CD14-positive monocyte (primary cell): ENCODE measurements around the gene HNRNPAB. TPM values are rescaled to one million over a fixed set of nuclear protein-coding genes. Genes with fewer than 3 reads are reported as not detected.

ENCODE experiments used
- DNase-seq, 3 donors: peaks; one replicate each; pipeline ENCODE4 v3.0.0-alpha.2; 2011 to 2022
- H2AFZ ChIP-seq: 2 replicates; pipeline ENCODE4 v1.6.0; 2012; ENCODE audit warnings: mild to moderate bottlenecking, low read depth, low read length, inconsistent platforms; ENCODE audit not compliant: insufficient read depth, poor library complexity, severe bottlenecking
- H3K27ac ChIP-seq, 2 donors: 1 replicate in 1 of 2; 2 replicates in 1 of 2; pipeline ENCODE4 v1.5.1; 2012 to 2013; ENCODE audit warnings: low read length in 2 of 2, control low read depth in 1 of 2, inconsistent platforms in 1 of 2, low read depth in 1 of 2, mild to moderate bottlenecking in 1 of 2
- H3K27me3 ChIP-seq, 2 donors: one replicate each; pipeline versions ENCODE4 v1.6.0 to v1.6.1; 2011 to 2013; ENCODE audit warnings: low read length in 2 of 2; ENCODE audit not compliant: control insufficient read depth in 2 of 2, insufficient read depth in 2 of 2
- H3K36me3 ChIP-seq, 2 donors: replicated peaks in 1 of 2; 1 replicate in 1 of 2; 2 replicates in 1 of 2; pipeline versions ENCODE4 v1.5.1 to v1.6.1; 2012 to 2013; ENCODE audit warnings: low read length in 2 of 2, control low read depth in 1 of 2, inconsistent platforms in 1 of 2, mild to moderate bottlenecking in 1 of 2; ENCODE audit not compliant: insufficient read depth in 2 of 2, control insufficient read depth in 1 of 2
- H3K4me1 ChIP-seq, 2 donors: 1 replicate in 1 of 2; 2 replicates in 1 of 2; pipeline versions ENCODE4 v1.5.1 to v1.6.1; 2012 to 2013; ENCODE audit warnings: low read length in 2 of 2, control low read depth in 1 of 2, inconsistent platforms in 1 of 2, mild to moderate bottlenecking in 1 of 2, moderate library complexity in 1 of 2; ENCODE audit not compliant: insufficient read depth in 2 of 2, control insufficient read depth in 1 of 2
- H3K4me2 ChIP-seq: replicated peaks from 2 replicates; pipeline ENCODE3; 2012; ENCODE audit warnings: low read length, moderate library complexity, mild to moderate bottlenecking; ENCODE audit not compliant: poor library complexity, severe bottlenecking; ENCODE audit errors: extremely low read depth
- H3K4me3 ChIP-seq, 3 experiments: fragments of 200-600 bp in 1 of 3; sonication (generic) in 1 of 3; replicated peaks in 1 of 3; 1 replicate in 2 of 3; 2 replicates in 1 of 3; pipeline ENCODE4 v1.5.1; 2011 to 2013; ENCODE audit warnings: low read length in 3 of 3, mild to moderate bottlenecking in 3 of 3, control low read depth in 2 of 3, low read depth in 2 of 3, inconsistent platforms in 1 of 3, moderate library complexity in 1 of 3
- H3K79me2 ChIP-seq: 2 replicates; pipeline ENCODE4 v1.6.0; 2012; ENCODE audit warnings: mild to moderate bottlenecking, control low read depth, inconsistent platforms, low read length, moderate library complexity; ENCODE audit not compliant: insufficient read depth
- H3K9ac ChIP-seq: 2 replicates; pipeline ENCODE4 v1.6.0; 2017; ENCODE audit warnings: low read length, mild to moderate bottlenecking; ENCODE audit not compliant: insufficient read depth, poor library complexity, severe bottlenecking
- H3K9me3 ChIP-seq, 2 donors: replicated peaks in 1 of 2; 1 replicate in 1 of 2; 2 replicates in 1 of 2; pipeline versions ENCODE4 v1.5.1 to v1.6.1; 2012 to 2013; ENCODE audit warnings: low read length in 2 of 2, control low read depth in 1 of 2; ENCODE audit not compliant: control insufficient read depth in 1 of 2, insufficient read depth in 1 of 2
- H4K20me1 ChIP-seq: 2 replicates; pipeline ENCODE4 v1.6.0; 2012; ENCODE audit warnings: mild to moderate bottlenecking, low read length, control low read depth, moderate library complexity; ENCODE audit not compliant: insufficient read depth
- H3K27ac Mint-ChIP-seq, 7 donors: one replicate each; pipeline ENCODE4 v1.8.0; 2020; ENCODE audit warnings: mild to moderate bottlenecking in 7 of 7, mixed read lengths in 7 of 7, moderate library complexity in 6 of 7, inconsistent platforms in 2 of 7
- H3K27me3 Mint-ChIP-seq, 3 donors: one replicate each; pipeline ENCODE4 v1.8.0; 2021 to 2022; ENCODE audit warnings: low read depth in 3 of 3, mild to moderate bottlenecking in 3 of 3, mixed read lengths in 3 of 3, moderate library complexity in 3 of 3, inconsistent platforms in 1 of 3
- H3K36me3 Mint-ChIP-seq, 2 donors: one replicate each; pipeline ENCODE4 v1.8.0; 2020; ENCODE audit warnings: mixed read lengths in 2 of 2, inconsistent platforms in 1 of 2, mild to moderate bottlenecking in 1 of 2
- H3K4me1 Mint-ChIP-seq: one replicate; pipeline ENCODE4 v1.8.0; 2020; ENCODE audit warnings: mild to moderate bottlenecking, mixed read lengths
- H3K4me3 Mint-ChIP-seq, 2 donors: one replicate each; pipeline ENCODE4 v1.8.0; 2020; ENCODE audit warnings: mild to moderate bottlenecking in 2 of 2, mixed read lengths in 2 of 2, moderate library complexity in 1 of 2
- H3K9me3 Mint-ChIP-seq, 7 donors: one replicate each; pipeline ENCODE4 v1.8.0; 2020 to 2022; ENCODE audit warnings: mixed read lengths in 7 of 7, mild to moderate bottlenecking in 6 of 7, moderate library complexity in 6 of 7, inconsistent platforms in 2 of 7
- WGBS: methylation state at CpG from one replicate; pipeline ENCODE4 v1.1.5; 2013; ENCODE audit warnings: missing lambda C conversion rate; ENCODE audit not compliant: insufficient coverage; 5-methylcytosine and 5-hydroxymethylcytosine counted together
- intact Hi-C, 2 donors: fragments of 100-400 bp; cut with micrococcal nuclease; formaldehyde crosslinking; loops; one replicate each; pipeline versions ENCODE4 v1.15.0 to v1.15.1; 2023
- polyA plus RNA-seq, 3 donors: library from polyadenylated mRNA; depleted of rRNA in 1 of 3; unstranded in 2 of 3; stranded (reverse) in 1 of 3; fragments of 300-500 nt in 2 of 3; fragments of >200 nt in 1 of 3; fragmentation: Illumina TruSeq in 2 of 3; gene quantifications; 1 replicate in 2 of 3; 2 replicates in 1 of 3; pipeline ENCODE4 v1.2.3, GENCODE V29; 2012 to 2021
- TF ChIP-seq, protein P1 (sequence below): fragments of 200-600 bp; IDR thresholded peaks from one replicate; pipeline ENCODE4 v1.8.0; 2022; ENCODE audit warnings: antibody characterized with exemption, mild to moderate bottlenecking

The HNRNPAB gene
- polyA plus RNA-seq, 3 donors: 44.8 to 59.4 (median 54.2) TPM

DNA sequence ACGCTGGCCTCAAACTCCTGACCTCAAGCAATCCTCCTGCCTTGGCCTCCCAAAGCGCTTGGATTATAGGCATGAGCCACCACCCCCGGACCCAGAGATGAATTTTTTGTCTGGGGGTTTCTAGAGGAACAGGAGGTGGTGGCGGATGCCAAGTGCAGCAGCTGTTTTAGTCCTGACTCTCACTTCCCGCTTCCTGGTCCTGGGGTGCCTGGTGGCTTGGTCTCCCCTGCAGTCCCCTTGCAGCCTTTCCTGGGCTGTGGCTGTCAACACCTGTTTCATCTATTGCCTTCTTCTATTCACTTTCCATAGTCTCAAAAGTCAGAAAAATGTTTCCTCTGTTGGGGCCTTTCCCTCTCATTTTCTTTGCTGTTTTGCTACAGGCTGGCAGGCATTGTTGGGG, 44.2 kb upstream of the HNRNPAB start:
- DNase-seq: no peak
- whole genome bisulfite sequencing: 64% methylated on average over 2 of the region's 5 CpGs
- intact Hi-C loops: no loop called here
- Mint-ChIP-seq H3K4me3 (no peak overlapping the region), H3K9me3 (no peaks in the 10 kb centered on the region), H3K36me3 (no peaks in the 10 kb centered on the region), H3K27me3 (peaks cover 8 to 23% (median 12%) of the 10 kb centered on the region in 3 donors), H3K27ac (no peak overlapping the region), H3K4me1 (peaks cover 10% of the 10 kb centered on the region)
- Histone ChIP-seq H3K9me3 (no peaks in the 10 kb centered on the region), H3K4me1 (peaks cover 8 to 9% of the 10 kb centered on the region in 2 donors), H3K36me3 (no peaks in the 10 kb centered on the region), H3K4me3 (no peak overlapping the region), H3K4me2 (no peak overlapping the region), H3K27me3 (peaks cover 0 to 4% of the 10 kb centered on the region in 2 donors), H4K20me1 (no peaks in the 10 kb centered on the region), H3K79me2 (no peaks in the 10 kb centered on the region), H3K27ac (no peak overlapping the region), H2AFZ (no peak overlapping the region), H3K9ac (no peak overlapping the region)
- TF ChIP-seq, protein P1, sequence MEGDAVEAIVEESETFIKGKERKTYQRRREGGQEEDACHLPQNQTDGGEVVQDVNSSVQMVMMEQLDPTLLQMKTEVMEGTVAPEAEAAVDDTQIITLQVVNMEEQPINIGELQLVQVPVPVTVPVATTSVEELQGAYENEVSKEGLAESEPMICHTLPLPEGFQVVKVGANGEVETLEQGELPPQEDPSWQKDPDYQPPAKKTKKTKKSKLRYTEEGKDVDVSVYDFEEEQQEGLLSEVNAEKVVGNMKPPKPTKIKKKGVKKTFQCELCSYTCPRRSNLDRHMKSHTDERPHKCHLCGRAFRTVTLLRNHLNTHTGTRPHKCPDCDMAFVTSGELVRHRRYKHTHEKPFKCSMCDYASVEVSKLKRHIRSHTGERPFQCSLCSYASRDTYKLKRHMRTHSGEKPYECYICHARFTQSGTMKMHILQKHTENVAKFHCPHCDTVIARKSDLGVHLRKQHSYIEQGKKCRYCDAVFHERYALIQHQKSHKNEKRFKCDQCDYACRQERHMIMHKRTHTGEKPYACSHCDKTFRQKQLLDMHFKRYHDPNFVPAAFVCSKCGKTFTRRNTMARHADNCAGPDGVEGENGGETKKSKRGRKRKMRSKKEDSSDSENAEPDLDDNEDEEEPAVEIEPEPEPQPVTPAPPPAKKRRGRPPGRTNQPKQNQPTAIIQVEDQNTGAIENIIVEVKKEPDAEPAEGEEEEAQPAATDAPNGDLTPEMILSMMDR: no peak

DNA sequence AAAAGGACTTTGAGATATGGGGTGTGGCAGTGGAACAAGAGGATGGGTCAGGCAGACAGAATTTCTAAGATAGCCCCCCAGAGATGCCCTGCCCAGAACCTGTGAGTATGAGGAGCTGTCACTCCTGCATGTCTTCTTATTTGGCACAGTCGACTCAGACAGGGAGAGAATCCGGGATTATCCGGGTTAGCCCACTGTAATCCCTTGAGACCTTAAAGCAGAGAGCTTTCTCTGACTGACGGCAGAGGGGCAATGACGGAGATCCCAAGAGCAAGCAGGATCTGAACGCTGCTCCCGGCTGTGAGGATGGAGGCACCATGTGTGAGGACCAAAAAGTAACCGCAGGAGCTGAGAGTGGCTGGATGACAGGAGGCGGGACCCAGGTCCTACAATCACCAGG, 41.9 kb upstream of the HNRNPAB start:
- H3K4me1 ChIP-seq: peaks cover 8 to 9% of the 10 kb centered on the region in 2 donors
- Mint-ChIP-seq H3K27me3 (peaks cover 11 to 28% (median 20%) of the 10 kb centered on the region in 3 donors), H3K4me1 (peaks cover 10% of the 10 kb centered on the region), H3K27ac (no peak overlapping the region), H3K4me3 (no peak overlapping the region), H3K9me3 (peaks cover 0 to 3% (median 0%) of the 10 kb centered on the region in 7 donors), H3K36me3 (no peaks in the 10 kb centered on the region)
- intact Hi-C loops: no loop called here
- no peak for DNase-seq
- H3K27ac ChIP-seq: no peak overlapping the region
- no peaks in the 10 kb centered on the region for H4K20me1 ChIP-seq
- no peak overlapping the region for H3K4me2 ChIP-seq
- H3K36me3 ChIP-seq: no peaks in the 10 kb centered on the region
- H3K9ac ChIP-seq: no peak overlapping the region
- H3K79me2 ChIP-seq: no peaks in the 10 kb centered on the region
- no peaks in the 10 kb centered on the region for H3K9me3 ChIP-seq
- WGBS: 100% methylated on average over 1 of the region's 9 CpGs
- H3K4me3 ChIP-seq: no peak overlapping the region
- peaks cover 0 to 6% of the 10 kb centered on the region in 2 donors for H3K27me3 ChIP-seq
- TF ChIP-seq, protein P1: no peak
- no peak overlapping the region for H2AFZ ChIP-seq
